Smooth muscle cell (in vitro differentiated cells): ENCODE data around the gene PARD3B. TPM values are rescaled to one million over a fixed set of nuclear protein-coding genes. Genes with fewer than 3 reads are reported as not detected.
A peak's percentile ranks its signal among the peaks of the same experiment; 100 is the strongest.

Experiments used
- DNase-seq: peaks from one replicate; lab custom pipeline; 2025; ENCODE audit not compliant: unreplicated experiment; lab: John Stamatoyannopoulos, UW
- H2AFZ ChIP-seq: fragments of 200-600 bp; sonication (generic); 2 replicates; pipeline ENCODE4 v1.6.0; 2016; ENCODE audit warnings: antibody characterized with exemption, low read depth, mild to moderate bottlenecking
- H3F3A ChIP-seq: fragments of 200-600 bp; sonication (generic); 2 replicates; pipeline ENCODE4 v1.6.0; 2017; ENCODE audit warnings: antibody characterized with exemption, low read depth
- H3K27ac ChIP-seq: fragments of 200-600 bp; sonication (generic); 2 replicates; pipeline ENCODE4 v1.5.1; 2016; ENCODE audit warnings: low read depth, mild to moderate bottlenecking
- H3K27me3 ChIP-seq: fragments of 200-600 bp; sonication (generic); 2 replicates; pipeline ENCODE4 v1.6.1; 2016; ENCODE audit warnings: low read depth, mild to moderate bottlenecking
- H3K36me3 ChIP-seq: fragments of 200-600 bp; sonication (generic); 2 replicates; pipeline ENCODE4 v1.5.1; 2016; ENCODE audit warnings: low read depth
- H3K4me1 ChIP-seq: fragments of 200-600 bp; sonication (generic); 2 replicates; pipeline ENCODE4 v1.5.1; 2016; ENCODE audit warnings: low read depth
- H3K4me2 ChIP-seq: fragments of 200-600 bp; sonication (generic); 2 replicates; pipeline ENCODE4 v1.6.0; 2016; ENCODE audit warnings: mild to moderate bottlenecking
- H3K4me3 ChIP-seq: fragments of 200-600 bp; sonication (generic); 2 replicates; pipeline ENCODE4 v1.5.1; 2016; ENCODE audit warnings: mild to moderate bottlenecking
- H3K79me2 ChIP-seq: fragments of 200-600 bp; sonication (generic); 2 replicates; pipeline ENCODE4 v1.6.0; 2016; ENCODE audit warnings: low read depth, mild to moderate bottlenecking
- H3K9ac ChIP-seq: fragments of 200-600 bp; sonication (generic); 2 replicates; pipeline ENCODE4 v1.6.0; 2016; ENCODE audit warnings: low read depth
- H3K9me3 ChIP-seq: fragments of 200-600 bp; sonication (generic); replicated peaks from 2 replicates; pipeline ENCODE4 v1.5.1; 2016; ENCODE audit warnings: low read depth
- H4K20me1 ChIP-seq: fragments of 200-600 bp; sonication (generic); 2 replicates; pipeline ENCODE4 v1.6.0; 2016; ENCODE audit warnings: low read depth
- CTCF ChIP-seq: fragments of 200-600 bp; sonication (generic); IDR thresholded peaks from 2 replicates; pipeline ENCODE4 v1.5.1; 2017; ENCODE audit warnings: borderline replicate concordance, mild to moderate bottlenecking, antibody characterized with exemption; ENCODE audit not compliant: insufficient read depth, poor library complexity, severe bottlenecking
- WGBS: methylation state at CpG from one replicate; pipeline ENCODE4 v1.1.7; 2016; ENCODE audit warnings: low lambda C conversion rate; 5-methylcytosine and 5-hydroxymethylcytosine counted together
- polyA plus RNA-seq: library from polyadenylated mRNA; unstranded; fragments of >200 nt; fragmentation: Nextera tagmentation; extraction: Ambion mirVana; gene quantifications from 2 replicates; pipeline ENCODE4 v1.2.1, GENCODE V29; 2016
- total RNA-seq: library from RNA; depleted of rRNA; stranded (reverse); fragments of >200 nt; gene quantifications from 2 replicates; pipeline ENCODE4 v1.2.3, GENCODE V29; 2014

Gene PARD3B
- total and polyA plus RNA-seq, 2 experiments from 2014 or later, result 3.3 to 12.2 TPM

- DNase-seq, result no peak
- no peak overlapping the region for H2AFZ ChIP-seq
- H4K20me1 ChIP-seq, result no peaks in the 10 kb centered on the region
- H3K4me2 ChIP-seq, result no peak overlapping the region
- no peaks in the 10 kb centered on the region for H3F3A ChIP-seq
- H3K36me3 ChIP-seq, result no peaks in the 10 kb centered on the region
- H3K9me3 ChIP-seq, result no peaks in the 10 kb centered on the region
- H3K9ac ChIP-seq, result no peak overlapping the region
- 91% methylated on average over 3 of the region's 3 CpGs for WGBS
- no peak for TF ChIP-seq CTCF
- H3K27ac ChIP-seq, result no peak overlapping the region
- peaks cover 4% of the 10 kb centered on the region for H3K4me1 ChIP-seq
- no peaks in the 10 kb centered on the region for H3K79me2 ChIP-seq
- H3K27me3 ChIP-seq, result no peaks in the 10 kb centered on the region
- no peak overlapping the region for H3K4me3 ChIP-seq
These were observed 324.0 kb downstream of the PARD3B start for GRCh38 chr2:204869132-204869823.

GRCh38 chr2:204870053-204870452 lies 324.8 kb downstream of the PARD3B start:
- no peak for DNase-seq
- H4K20me1 ChIP-seq, result no peaks in the 10 kb centered on the region
- 95% methylated on average over 2 of the region's 2 CpGs for WGBS
- H3F3A ChIP-seq, result no peaks in the 10 kb centered on the region
- H3K27ac ChIP-seq, result no peak overlapping the region
- H3K9me3 ChIP-seq, result no peaks in the 10 kb centered on the region
- H3K27me3 ChIP-seq, result no peaks in the 10 kb centered on the region
- peaks cover 4% of the 10 kb centered on the region for H3K4me1 ChIP-seq
- H3K79me2 ChIP-seq, result no peaks in the 10 kb centered on the region
- TF ChIP-seq CTCF, result no peak
- H3K36me3 ChIP-seq, result no peaks in the 10 kb centered on the region
- no peak overlapping the region for H2AFZ ChIP-seq
- no peak overlapping the region for H3K4me3 ChIP-seq
- H3K4me2 ChIP-seq, result no peak overlapping the region
- no peak overlapping the region for H3K9ac ChIP-seq

GRCh38 chr2:204871231-204871953 lies 326.1 kb downstream of the PARD3B start:
- Histone ChIP-seq H3K4me3 (no peak overlapping the region), H3K27me3 (no peaks in the 10 kb centered on the region), H3K4me1 (peaks cover 4% of the 10 kb centered on the region), H2AFZ (no peak overlapping the region), H3K36me3 (no peaks in the 10 kb centered on the region), H3K27ac (no peak overlapping the region), H3K79me2 (no peaks in the 10 kb centered on the region), H3K4me2 (no peak overlapping the region), H3F3A (no peaks in the 10 kb centered on the region), H4K20me1 (no peaks in the 10 kb centered on the region), H3K9me3 (no peaks in the 10 kb centered on the region), H3K9ac (no peak overlapping the region)
- WGBS, result 90% methylated on average over 1 of the region's 1 CpG
- no peak for DNase-seq
- peak; percentile 42 for TF ChIP-seq CTCF

GRCh38 chr2:204876311-204876710 lies 331.0 kb downstream of the PARD3B start:
- no peak overlapping the region for H2AFZ ChIP-seq
- no peaks in the 10 kb centered on the region for H3K79me2 ChIP-seq
- H3K4me3 ChIP-seq, result no peak overlapping the region
- H3K4me1 ChIP-seq, result peaks cover 4% of the 10 kb centered on the region
- no peaks in the 10 kb centered on the region for H4K20me1 ChIP-seq
- H3K9me3 ChIP-seq, result no peaks in the 10 kb centered on the region
- no peak overlapping the region for H3K4me2 ChIP-seq
- 92% methylated on average over 4 of the region's 4 CpGs for WGBS
- no peak for DNase-seq
- no peak for TF ChIP-seq CTCF
- H3K36me3 ChIP-seq, result no peaks in the 10 kb centered on the region
- H3K27me3 ChIP-seq, result no peaks in the 10 kb centered on the region
- H3K27ac ChIP-seq, result no peak overlapping the region
- no peak overlapping the region for H3K9ac ChIP-seq
- H3F3A ChIP-seq, result no peaks in the 10 kb centered on the region
